Left ventricle myocardium inferior (tissue), 1 donor: ENCODE measurements around the gene TM9SF1. TPM values are rescaled to one million over a fixed set of nuclear protein-coding genes. Genes with fewer than 3 reads are reported as not detected.
A peak's percentile ranks its signal among the peaks of the same experiment; 100 is the strongest.

Source experiments
- DNase-seq: peaks from one replicate; pipeline ENCODE4 v3.0.0-alpha.2; 2020
- H3K27ac ChIP-seq: fragments of 200-600 bp; replicated peaks from 2 replicates; pipeline ENCODE4 v1.8.0; 2021
- H3K27me3 ChIP-seq: fragments of 200-600 bp; 2 replicates; pipeline ENCODE4 v1.8.0; 2021; ENCODE audit warnings: low read depth
- H3K36me3 ChIP-seq: fragments of 200-600 bp; 2 replicates; pipeline ENCODE4 v1.8.0; 2021
- H3K4me1 ChIP-seq: fragments of 200-600 bp; 2 replicates; pipeline ENCODE4 v1.8.0; 2021
- H3K4me3 ChIP-seq: fragments of 200-600 bp; 2 replicates; pipeline ENCODE4 v1.8.0; 2021; ENCODE audit warnings: mild to moderate bottlenecking, moderate library complexity
- H3K9me3 ChIP-seq: fragments of 200-600 bp; replicated peaks from 2 replicates; pipeline ENCODE4 v1.8.0; 2021
- CTCF ChIP-seq: fragments of 200-600 bp; IDR thresholded peaks from 2 replicates; pipeline ENCODE4 v1.8.0; 2021; ENCODE audit warnings: antibody characterized with exemption, mild to moderate bottlenecking, borderline replicate concordance
- intact Hi-C: fragments of 100-400 bp; cut with micrococcal nuclease; formaldehyde crosslinking; loops from one replicate; pipeline ENCODE4 v1.11.0; 2022
- total RNA-seq: library from RNA; stranded (reverse); fragmentation: NEBNext Ultra II Directional; extraction: Animal tissue kit (Norgen Biotek cat#: 25700); gene quantifications from one replicate; pipeline ENCODE4 v1.2.1, GENCODE V29; 2021
- donor health status: DM: no; HTN: yes; CAD: no; lungs with severe emphysema.

Gene TM9SF1
- total RNA-seq, 1 donor from 2014 or later = 22.2 TPM

GRCh38 chr14:24159777-24160498, 35.3 kb downstream of the TM9SF1 start:
- no peaks in the 10 kb centered on the region for H3K27me3 ChIP-seq
- no peak overlapping the region for H3K4me3 ChIP-seq
- intact Hi-C loops = no loop called here
- no peaks in the 10 kb centered on the region for H3K9me3 ChIP-seq
- DNase-seq = no peak
- H3K4me1 ChIP-seq = peaks cover 45% of the 10 kb centered on the region
- peaks cover 77% of the 10 kb centered on the region for H3K36me3 ChIP-seq
- TF ChIP-seq CTCF = no peak
- peak overlapping the region; percentile 98 for H3K27ac ChIP-seq

- H3K36me3 ChIP-seq = peaks cover 75% of the 10 kb centered on the region
- TF ChIP-seq CTCF = no peak
- no peaks in the 10 kb centered on the region for H3K9me3 ChIP-seq
These were observed 37.9 kb downstream of the TM9SF1 start for GRCh38 chr14:24157331-24157730.

GRCh38 chr14:24156840-24157239, 38.4 kb downstream of the TM9SF1 start:
- intact Hi-C loops = no loop called here
- no peak overlapping the region for H3K4me3 ChIP-seq
- peaks cover 80% of the 10 kb centered on the region for H3K36me3 ChIP-seq

More at GRCh38 chr14:24157331-24157730, 37.9 kb downstream of the TM9SF1 start:
- Histone ChIP-seq H3K27me3 (no peaks in the 10 kb centered on the region), H3K27ac (no peak overlapping the region), H3K4me1 (peaks cover 22% of the 10 kb centered on the region), H3K4me3 (no peak overlapping the region)
- intact Hi-C loops = no loop called here
- DNase-seq = no peak

GRCh38 chr14:24155100-24155499, 40.1 kb downstream of the TM9SF1 start:
- intact Hi-C loops = no loop called here
- H3K9me3 ChIP-seq = no peaks in the 10 kb centered on the region
- DNase-seq = no peak
- H3K4me1 ChIP-seq = peaks cover 1% of the 10 kb centered on the region
- TF ChIP-seq CTCF = no peak
- no peaks in the 10 kb centered on the region for H3K27me3 ChIP-seq
- no peak overlapping the region for H3K27ac ChIP-seq
- peaks cover 91% of the 10 kb centered on the region for H3K36me3 ChIP-seq
- H3K4me3 ChIP-seq = no peak overlapping the region

More at GRCh38 chr14:24156840-24157239, 38.4 kb downstream of the TM9SF1 start:
- no peak for DNase-seq
- no peaks in the 10 kb centered on the region for H3K27me3 ChIP-seq
- H3K4me1 ChIP-seq = peaks cover 17% of the 10 kb centered on the region
- no peak for TF ChIP-seq CTCF
- no peak overlapping the region for H3K27ac ChIP-seq
- no peaks in the 10 kb centered on the region for H3K9me3 ChIP-seq

- Histone ChIP-seq H3K27ac (no peak overlapping the region), H3K9me3 (no peaks in the 10 kb centered on the region), H3K4me1 (peaks cover 33% of the 10 kb centered on the region), H3K4me3 (no peak overlapping the region), H3K36me3 (peaks cover 81% of the 10 kb centered on the region), H3K27me3 (no peaks in the 10 kb centered on the region)
- TF ChIP-seq CTCF = no peak
- intact Hi-C loops = no loop called here
- no peak for DNase-seq
These were observed 43.7 kb downstream of the TM9SF1 start for GRCh38 chr14:24151404-24152080.
